Activated CD4-positive, alpha-beta T cell treated with anti-CD3 and anti-CD28 coated beads, Interleukin-2, amount 50 U/mL, for 48 hours (primary cell): Measurements from ENCODE around the gene RNF133.

ENCODE experiments used
- DNase-seq, 2 experiments: peaks; one replicate each; pipeline ENCODE4 v3.0.0-alpha.2; 2020

RNF133 gene

GRCh38 chr7:122699017-122699416 is at the start of gene RNF133:
RNF133 (minus strand) TSS chr7:122699117; CDS start chr7:122698918, 199 bp downstream.
- no peak for DNase-seq

- no peak for DNase-seq
Observed at GRCh38 chr7:122748195-122748594, 49.3 kb upstream of the RNF133 start.

GRCh38 chr7:122746948-122747347 is 48.0 kb upstream of the RNF133 start:
- no peak for DNase-seq

- DNase-seq, result no peak
Observed at GRCh38 chr7:122743211-122743610, 44.3 kb upstream of the RNF133 start.

- DNase-seq, result no peak
Observed at GRCh38 chr7:122738947-122739346, 40.0 kb upstream of the RNF133 start.

GRCh38 chr7:122736183-122736582 is 37.3 kb upstream of the RNF133 start:
- DNase-seq, result no peak

GRCh38 chr7:122727759-122728158 is 28.8 kb upstream of the RNF133 start:
- DNase-seq, result no peak

GRCh38 chr7:122727354-122727753 is 28.4 kb upstream of the RNF133 start:
- no peak for DNase-seq

GRCh38 chr7:122726881-122727280 is 28.0 kb upstream of the RNF133 start:
- DNase-seq, result no peak

- DNase-seq, result no peak
Observed at GRCh38 chr7:122724366-122724765, 25.4 kb upstream of the RNF133 start.

- DNase-seq, result no peak
Observed at GRCh38 chr7:122719010-122719578, 20.2 kb upstream of the RNF133 start.

- DNase-seq, result no peak
Observed at GRCh38 chr7:122717356-122718089, 18.6 kb upstream of the RNF133 start.

GRCh38 chr7:122715183-122715582 is 16.3 kb upstream of the RNF133 start:
- no peak for DNase-seq

- no peak for DNase-seq
Observed at GRCh38 chr7:122710916-122711315, 12.0 kb upstream of the RNF133 start.

GRCh38 chr7:122709930-122710646 is 11.2 kb upstream of the RNF133 start:
- DNase-seq, result no peak

GRCh38 chr7:122706836-122707235 is 7.9 kb upstream of the RNF133 start:
- no peak for DNase-seq

- no peak for DNase-seq
Observed at GRCh38 chr7:122702872-122703510, 4.1 kb upstream of the RNF133 start, which contains the start of gene RNF148. RNF148 (minus strand) TSS chr7:122702922; CDS start chr7:122702750, 172 bp downstream.

- DNase-seq, result no peak
Observed at GRCh38 chr7:122695816-122696215, 3.1 kb downstream of the RNF133 start.

- DNase-seq, result no peak
Observed at GRCh38 chr7:122694697-122695096, 4.2 kb downstream of the RNF133 start.

- DNase-seq, result no peak
Observed at GRCh38 chr7:122692769-122693309, 6.1 kb downstream of the RNF133 start.

- DNase-seq, result no peak
Observed at GRCh38 chr7:122691569-122692235, 7.2 kb downstream of the RNF133 start.

- no peak for DNase-seq
Observed at GRCh38 chr7:122689346-122690109, 9.4 kb downstream of the RNF133 start.
